ENCODE data around the gene BDH1. TPM values are rescaled to one million over a fixed set of nuclear protein-coding genes. Genes with fewer than 3 reads are reported as not detected.

The BDH1 gene
- total and polyA plus RNA-seq, 7 donors: 2.3 to 138 (median 16.8) TPM

DNA sequence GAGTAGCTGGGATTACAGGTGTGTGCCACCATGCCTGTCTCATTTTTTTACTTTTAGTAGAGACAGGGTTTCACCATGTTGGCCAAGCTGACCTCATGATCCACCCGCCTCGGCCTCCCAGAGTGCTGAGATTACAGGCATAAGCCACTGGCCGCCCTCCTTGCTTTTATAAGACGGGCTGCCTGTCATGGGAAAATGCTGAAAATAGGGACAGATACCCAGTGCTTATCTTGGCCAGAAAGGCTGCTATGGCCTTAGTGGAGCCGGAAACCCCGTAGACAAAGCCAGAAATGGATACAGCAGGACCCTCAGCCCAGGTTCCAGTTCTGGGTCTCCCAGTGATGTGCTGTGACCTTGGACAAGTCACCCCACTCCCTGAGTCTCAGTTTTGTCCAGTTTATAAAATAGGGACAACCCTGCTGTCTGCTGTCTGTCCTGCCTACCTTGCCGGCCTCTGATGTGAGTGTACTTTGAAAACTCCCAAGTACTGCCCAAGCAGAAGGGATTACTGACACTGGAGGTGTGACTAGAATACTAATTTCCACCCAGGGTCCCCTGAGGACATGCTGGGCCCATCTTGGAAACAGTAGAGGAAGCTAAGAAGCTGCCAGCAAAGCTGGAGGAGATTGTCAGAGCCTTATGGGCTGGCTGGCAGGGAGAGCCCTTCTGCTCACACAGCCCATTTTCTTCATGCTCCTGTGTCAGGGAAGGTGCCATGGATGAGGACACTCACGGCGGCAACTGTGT is 59.6 kb downstream of the BDH1 start:
- no peak for DNase-seq
- H3K36me3 ChIP-seq: no peaks in the 10 kb centered on the region
- no peak overlapping the region for H3K4me3 ChIP-seq
- no peak overlapping the region for H3K27ac ChIP-seq
- H3K9me3 ChIP-seq: no peaks in the 10 kb centered on the region
- TF ChIP-seq POLR2A (IDR thresholded peaks at IDR 0.05) (no peak), POLR2AphosphoS5 (IDR thresholded peaks at IDR 0.05) (no peak), EP300 (IDR thresholded peaks at IDR 0.05) (no peak)
- TF ChIP-seq, protein P1, sequence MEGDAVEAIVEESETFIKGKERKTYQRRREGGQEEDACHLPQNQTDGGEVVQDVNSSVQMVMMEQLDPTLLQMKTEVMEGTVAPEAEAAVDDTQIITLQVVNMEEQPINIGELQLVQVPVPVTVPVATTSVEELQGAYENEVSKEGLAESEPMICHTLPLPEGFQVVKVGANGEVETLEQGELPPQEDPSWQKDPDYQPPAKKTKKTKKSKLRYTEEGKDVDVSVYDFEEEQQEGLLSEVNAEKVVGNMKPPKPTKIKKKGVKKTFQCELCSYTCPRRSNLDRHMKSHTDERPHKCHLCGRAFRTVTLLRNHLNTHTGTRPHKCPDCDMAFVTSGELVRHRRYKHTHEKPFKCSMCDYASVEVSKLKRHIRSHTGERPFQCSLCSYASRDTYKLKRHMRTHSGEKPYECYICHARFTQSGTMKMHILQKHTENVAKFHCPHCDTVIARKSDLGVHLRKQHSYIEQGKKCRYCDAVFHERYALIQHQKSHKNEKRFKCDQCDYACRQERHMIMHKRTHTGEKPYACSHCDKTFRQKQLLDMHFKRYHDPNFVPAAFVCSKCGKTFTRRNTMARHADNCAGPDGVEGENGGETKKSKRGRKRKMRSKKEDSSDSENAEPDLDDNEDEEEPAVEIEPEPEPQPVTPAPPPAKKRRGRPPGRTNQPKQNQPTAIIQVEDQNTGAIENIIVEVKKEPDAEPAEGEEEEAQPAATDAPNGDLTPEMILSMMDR (IDR thresholded peaks at IDR 0.05): no peak
- intact Hi-C loops (cut with DNase I): no loop called here
- WGBS, 2 donors: 83 to 92% methylated on average over 9 of the region's 9 CpGs
- H3K4me1 ChIP-seq: no peaks in the 10 kb centered on the region
- no peaks in the 10 kb centered on the region for H3K27me3 ChIP-seq

DNA sequence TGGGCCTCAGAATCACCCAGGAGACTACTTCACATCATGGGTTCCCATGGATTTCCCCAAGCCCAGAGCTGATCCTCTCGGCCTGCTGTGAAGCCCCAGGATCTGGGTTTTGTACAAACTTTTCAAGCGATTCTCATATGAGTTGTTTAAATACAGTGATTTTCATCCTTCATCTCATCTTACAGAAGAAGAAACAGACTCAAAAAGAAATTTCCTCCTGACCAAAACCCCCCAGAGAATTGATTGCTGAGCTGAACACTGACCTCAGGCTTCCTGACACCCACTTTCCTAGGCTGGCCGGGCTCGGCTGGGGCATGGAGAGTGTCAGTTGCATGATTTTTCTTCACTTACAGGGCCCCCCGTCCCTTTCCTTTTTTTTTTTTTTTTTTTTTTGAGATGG is 60.3 kb downstream of the BDH1 start:
- no peak overlapping the region for H3K27ac ChIP-seq
- TF ChIP-seq, protein P1 (IDR thresholded peaks at IDR 0.05): no peak
- TF ChIP-seq EP300 (IDR thresholded peaks at IDR 0.05): no peak
- no peak for DNase-seq
- H3K9me3 ChIP-seq: no peaks in the 10 kb centered on the region
- H3K36me3 ChIP-seq: no peaks in the 10 kb centered on the region
- H3K4me1 ChIP-seq: no peaks in the 10 kb centered on the region
- intact Hi-C loops (cut with DNase I): no loop called here
- no peak overlapping the region for H3K4me3 ChIP-seq
- H3K27me3 ChIP-seq: no peaks in the 10 kb centered on the region
- 64 to 79% methylated on average over 5 of the region's 5 CpGs for WGBS, 2 donors

DNA sequence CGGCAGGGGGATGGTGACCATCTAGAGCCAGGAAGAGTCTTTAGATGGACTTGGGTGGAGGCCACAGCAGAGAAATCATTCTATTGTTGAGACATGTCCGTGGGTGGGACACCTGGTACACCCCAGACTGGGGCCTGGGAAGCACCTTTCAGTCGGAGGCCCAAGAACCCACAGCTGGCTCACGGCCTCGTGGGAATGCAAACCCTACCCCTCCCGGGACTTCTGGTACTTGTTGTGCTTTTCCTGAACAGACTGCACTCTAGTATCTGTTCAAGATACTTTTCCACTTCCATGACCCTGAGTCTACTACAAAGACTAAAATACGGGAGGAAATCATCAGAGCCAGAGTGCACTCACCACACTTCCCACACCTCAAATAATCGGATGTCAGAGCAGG is 60.7 kb downstream of the BDH1 start:
- WGBS, 2 donors: 60 to 74% methylated on average over 8 of the region's 8 CpGs
- H3K36me3 ChIP-seq: no peaks in the 10 kb centered on the region
- no peaks in the 10 kb centered on the region for H3K27me3 ChIP-seq
- intact Hi-C loops (cut with DNase I): no loop called here
- H3K27ac ChIP-seq: no peak overlapping the region
- no peaks in the 10 kb centered on the region for H3K9me3 ChIP-seq
- DNase-seq: no peak
- TF ChIP-seq EP300 (IDR thresholded peaks at IDR 0.05) (no peak), POLR2AphosphoS5 (IDR thresholded peaks at IDR 0.05) (no peak), POLR2A (IDR thresholded peaks at IDR 0.05) (no peak)
- TF ChIP-seq, protein P1 (IDR thresholded peaks at IDR 0.05): no peak
- no peak overlapping the region for H3K4me3 ChIP-seq
- no peaks in the 10 kb centered on the region for H3K4me1 ChIP-seq

DNA sequence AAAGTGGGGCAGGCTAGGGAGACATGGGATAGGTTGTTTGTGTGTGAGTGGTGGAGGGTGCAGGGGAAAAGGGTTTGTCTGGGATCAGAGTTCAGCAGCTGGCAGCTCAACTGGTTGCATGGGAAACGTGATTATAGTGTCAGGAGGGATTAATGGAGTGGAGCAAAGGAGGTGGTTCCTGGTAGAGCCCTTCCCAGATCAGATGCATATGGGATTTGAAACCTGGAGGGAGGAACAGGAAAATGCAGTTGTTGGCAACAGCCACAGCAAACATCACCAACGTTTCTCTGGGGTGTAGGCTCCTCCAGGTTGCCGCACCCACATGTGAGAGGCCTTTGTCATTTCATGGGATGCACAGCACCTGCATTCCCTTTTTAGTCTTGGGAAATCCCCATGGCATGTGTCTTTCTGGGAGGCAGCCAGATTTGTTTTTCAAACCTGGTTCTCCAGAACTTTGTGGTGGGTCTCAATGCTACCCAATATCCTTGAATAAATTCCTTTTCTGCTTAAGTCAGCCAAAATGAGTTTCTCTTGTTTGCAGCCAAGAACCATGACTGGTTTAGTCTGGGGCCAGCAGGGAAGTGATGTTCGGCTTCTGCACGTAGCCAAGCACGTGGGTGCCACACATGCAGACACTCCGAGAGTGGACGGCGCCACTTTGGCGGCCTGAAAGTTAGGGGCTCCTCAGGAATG is 61.3 kb downstream of the BDH1 start:
- Histone ChIP-seq H3K4me3 (no peak overlapping the region), H3K36me3 (no peaks in the 10 kb centered on the region), H3K4me1 (no peaks in the 10 kb centered on the region), H3K27me3 (no peaks in the 10 kb centered on the region), H3K27ac (no peak overlapping the region), H3K9me3 (no peaks in the 10 kb centered on the region)
- TF ChIP-seq POLR2A (IDR thresholded peaks at IDR 0.05): no peak
- no peak for TF ChIP-seq POLR2AphosphoS5 (IDR thresholded peaks at IDR 0.05)
- no peak for TF ChIP-seq EP300 (IDR thresholded peaks at IDR 0.05)
- TF ChIP-seq, protein P1 (IDR thresholded peaks at IDR 0.05): no peak
- WGBS, 2 donors: 50 to 71% methylated on average over 10 of the region's 10 CpGs
- intact Hi-C loops (cut with DNase I): no loop called here
- no peak for DNase-seq
